Activated T-cell treated with anti-CD3 and anti-CD28 coated beads, Interleukin-2, amount 50 U/mL, for 48 hours (primary cell): ENCODE data around the gene RECK.
"Not testable (repeated sequence)": the region's sequence is repeated elsewhere in the genome, so short reads cannot be mapped to it uniquely, and the experiment has no call there.

Experiments used
- DNase-seq, 2 experiments: peaks; one replicate each; pipeline ENCODE4 v3.0.0-alpha.2; 2020

Gene RECK

GRCh38 chr9:36119476-36119875 is 82.8 kb downstream of the RECK start:
- DNase-seq: no peak

- DNase-seq: no peak
Measured at GRCh38 chr9:36120705-36121104, 84.0 kb downstream of the RECK start.

- DNase-seq: no peak
Measured at GRCh38 chr9:36121971-36122370, 85.3 kb downstream of the RECK start.

GRCh38 chr9:36123515-36123914 is 86.8 kb downstream of the RECK start:
- no peak for DNase-seq

GRCh38 chr9:36125062-36125855 is 88.5 kb downstream of the RECK start:
- no peak for DNase-seq

GRCh38 chr9:36126016-36126730 is 89.5 kb downstream of the RECK start:
- DNase-seq: no peak

- no peak for DNase-seq
Measured at GRCh38 chr9:36127652-36128244, 91.0 kb downstream of the RECK start.

GRCh38 chr9:36128349-36128748 is 91.6 kb downstream of the RECK start:
- DNase-seq: no peak

GRCh38 chr9:36129139-36129538 is 92.4 kb downstream of the RECK start:
- DNase-seq: no peak

GRCh38 chr9:36131666-36132065 is 95.0 kb downstream of the RECK start:
- DNase-seq: not testable (repeated sequence)

- DNase-seq: no peak
Measured at GRCh38 chr9:36132086-36132485, 95.4 kb downstream of the RECK start.

- DNase-seq: no peak
Measured at GRCh38 chr9:36134761-36135505, 98.2 kb downstream of the RECK start.

- no peak for DNase-seq
Measured at GRCh38 chr9:36135741-36136271, 99.1 kb downstream of the RECK start.

GRCh38 chr9:36136272-36136893 is 99.7 kb downstream of the RECK start, which contains the start of gene GLIPR2:
Gene GLIPR2 (plus strand): TSS chr9:36136733. CDS start chr9:36136779, 46 bp downstream.
- DNase-seq: peak; percentile 82 to 88

GRCh38 chr9:36136894-36137391 is 100.2 kb downstream of the RECK start:
- DNase-seq: no peak

- no peak for DNase-seq
Measured at GRCh38 chr9:36137392-36138004, 100.8 kb downstream of the RECK start.

- no peak for DNase-seq
Measured at GRCh38 chr9:36138496-36138895, 101.8 kb downstream of the RECK start.

- DNase-seq: no peak
Measured at GRCh38 chr9:36138901-36139300, 102.2 kb downstream of the RECK start.

- no peak for DNase-seq
Measured at GRCh38 chr9:36140086-36141084, 103.7 kb downstream of the RECK start.

GRCh38 chr9:36141288-36141687 is 104.6 kb downstream of the RECK start:
- no peak for DNase-seq
